ENCODE data around the gene FGF21. TPM values are rescaled to one million over a fixed set of nuclear protein-coding genes. Genes with fewer than 3 reads are reported as not detected.

FGF21 gene
- total RNA-seq, 1 donor from 2014 or later, result not detected

- Mint-ChIP-seq H3K4me3 (ENCODE audit: unreplicated experiment) (no peak overlapping the region), H3K9me3 (ENCODE audit: unreplicated experiment) (peaks cover 2% of the 10 kb centered on the region), H3K27me3 (ENCODE audit: unreplicated experiment) (peaks cover 2% of the 10 kb centered on the region), H3K36me3 (ENCODE audit: unreplicated experiment) (no peaks in the 10 kb centered on the region), H3K27ac (ENCODE audit: unreplicated experiment) (no peak overlapping the region), H3K4me1 (ENCODE audit: low read depth, unreplicated experiment) (peaks cover 4% of the 10 kb centered on the region)
- TF ChIP-seq CTCF (IDR thresholded peaks at IDR 0.05; ENCODE audit: partially characterized antibody, unreplicated experiment), result no peak
- DNase-seq, result no peak
Measured at GRCh38 chr19:48770734-48771472, 15.6 kb downstream of the FGF21 start.

- Mint-ChIP-seq H3K27ac (ENCODE audit: unreplicated experiment) (no peak overlapping the region), H3K36me3 (ENCODE audit: unreplicated experiment) (no peaks in the 10 kb centered on the region), H3K4me1 (ENCODE audit: low read depth, unreplicated experiment) (peaks cover 4% of the 10 kb centered on the region), H3K9me3 (ENCODE audit: unreplicated experiment) (peaks cover 2% of the 10 kb centered on the region), H3K4me3 (ENCODE audit: unreplicated experiment) (no peak overlapping the region), H3K27me3 (ENCODE audit: unreplicated experiment) (peaks cover 4% of the 10 kb centered on the region)
- DNase-seq, result no peak
- no peak for TF ChIP-seq CTCF (IDR thresholded peaks at IDR 0.05; ENCODE audit: partially characterized antibody, unreplicated experiment)
Measured at GRCh38 chr19:48772503-48772953, 17.2 kb downstream of the FGF21 start.

GRCh38 chr19:48777139-48777538 is 21.8 kb downstream of the FGF21 start:
- no peak overlapping the region for H3K4me3 Mint-ChIP-seq (ENCODE audit: unreplicated experiment)
- no peak for TF ChIP-seq CTCF (IDR thresholded peaks at IDR 0.05; ENCODE audit: partially characterized antibody, unreplicated experiment)
- H3K27me3 Mint-ChIP-seq (ENCODE audit: unreplicated experiment), result peaks cover 6% of the 10 kb centered on the region
- peaks cover 4% of the 10 kb centered on the region for H3K4me1 Mint-ChIP-seq (ENCODE audit: low read depth, unreplicated experiment)
- DNase-seq, result no peak
- no peaks in the 10 kb centered on the region for H3K36me3 Mint-ChIP-seq (ENCODE audit: unreplicated experiment)
- H3K9me3 Mint-ChIP-seq (ENCODE audit: unreplicated experiment), result peaks cover 2% of the 10 kb centered on the region
- H3K27ac Mint-ChIP-seq (ENCODE audit: unreplicated experiment), result no peak overlapping the region

- H3K4me1 Mint-ChIP-seq (ENCODE audit: low read depth, unreplicated experiment), result peaks cover 4% of the 10 kb centered on the region
- peaks cover 4% of the 10 kb centered on the region for H3K27me3 Mint-ChIP-seq (ENCODE audit: unreplicated experiment)
Measured at GRCh38 chr19:48777720-48778119, 22.4 kb downstream of the FGF21 start.

More at GRCh38 chr19:48777720-48778119, 22.4 kb downstream of the FGF21 start:
- no peak overlapping the region for H3K4me3 Mint-ChIP-seq (ENCODE audit: unreplicated experiment)
- H3K27ac Mint-ChIP-seq (ENCODE audit: unreplicated experiment), result no peak overlapping the region
- peaks cover 2% of the 10 kb centered on the region for H3K9me3 Mint-ChIP-seq (ENCODE audit: unreplicated experiment)
- no peak for TF ChIP-seq CTCF (IDR thresholded peaks at IDR 0.05; ENCODE audit: partially characterized antibody, unreplicated experiment)
- no peak for DNase-seq
- H3K36me3 Mint-ChIP-seq (ENCODE audit: unreplicated experiment), result no peaks in the 10 kb centered on the region
